Skeletal muscle satellite cell (primary cell): ENCODE measurements around the gene HTRA2.
A peak's percentile ranks its signal among the peaks of the same experiment; 100 is the strongest.

Experiments
- H3K27me3 ChIP-seq: 2 replicates; pipeline ENCODE4 v1.7.0; 2013; ENCODE audit warnings: low read length; ENCODE audit not compliant: control insufficient read depth, insufficient read depth
- H3K36me3 ChIP-seq: 2 replicates; pipeline ENCODE4 v1.7.0; 2013; ENCODE audit warnings: mild to moderate bottlenecking, control low read depth, low read length; ENCODE audit not compliant: insufficient read depth
- H3K4me1 ChIP-seq: 2 replicates; pipeline ENCODE4 v1.7.0; 2013; ENCODE audit warnings: low read length; ENCODE audit not compliant: control insufficient read depth, insufficient read depth
- H3K4me2 ChIP-seq: 2 replicates; pipeline ENCODE4 v1.7.0; 2013; ENCODE audit warnings: mild to moderate bottlenecking, low read length
- H3K4me3 ChIP-seq: 2 replicates; pipeline ENCODE4 v1.7.0; 2013; ENCODE audit warnings: low read length
- H3K9ac ChIP-seq: 2 replicates; pipeline ENCODE4 v1.7.0; 2013; ENCODE audit warnings: mild to moderate bottlenecking, low read depth, low read length, moderate library complexity
- H3K9me3 ChIP-seq: replicated peaks from 2 replicates; pipeline ENCODE4 v1.7.0; 2013; ENCODE audit warnings: mild to moderate bottlenecking, control low read depth, low read length

Gene HTRA2

GRCh38 chr2:74562126-74562775, 32.5 kb downstream of the HTRA2 start:
- H3K4me1 ChIP-seq: peaks cover 55% of the 10 kb centered on the region
- no peak overlapping the region for H3K4me2 ChIP-seq
- peaks cover 3% of the 10 kb centered on the region for H3K36me3 ChIP-seq
- H3K9me3 ChIP-seq: no peaks in the 10 kb centered on the region
- H3K4me3 ChIP-seq: no peak overlapping the region
- no peaks in the 10 kb centered on the region for H3K27me3 ChIP-seq
- no peak overlapping the region for H3K9ac ChIP-seq

GRCh38 chr2:74564222-74564621, 34.5 kb downstream of the HTRA2 start:
- Histone ChIP-seq H3K4me1 (peaks cover 74% of the 10 kb centered on the region), H3K4me3 (no peak overlapping the region), H3K4me2 (peak overlapping the region; percentile 58), H3K36me3 (no peaks in the 10 kb centered on the region), H3K9ac (peak overlapping the region; percentile 24), H3K27me3 (no peaks in the 10 kb centered on the region), H3K9me3 (no peaks in the 10 kb centered on the region)

- Histone ChIP-seq H3K9ac (peak overlapping the region; percentile 1), H3K4me3 (no peak overlapping the region), H3K27me3 (no peaks in the 10 kb centered on the region), H3K4me2 (peak overlapping the region; percentile 3), H3K36me3 (no peaks in the 10 kb centered on the region), H3K9me3 (no peaks in the 10 kb centered on the region), H3K4me1 (peaks cover 68% of the 10 kb centered on the region)
Measured at GRCh38 chr2:74566076-74566753, 36.5 kb downstream of the HTRA2 start.

GRCh38 chr2:74566754-74567085, 37.0 kb downstream of the HTRA2 start:
- Histone ChIP-seq H3K27me3 (no peaks in the 10 kb centered on the region), H3K4me3 (no peak overlapping the region), H3K9me3 (no peaks in the 10 kb centered on the region), H3K4me2 (peak overlapping the region; percentile 3), H3K9ac (no peak overlapping the region), H3K36me3 (no peaks in the 10 kb centered on the region), H3K4me1 (peaks cover 68% of the 10 kb centered on the region)

- Histone ChIP-seq H3K4me1 (peaks cover 58% of the 10 kb centered on the region), H3K4me2 (peak overlapping the region; percentile 72), H3K9ac (peak overlapping the region; percentile 75), H3K4me3 (peak overlapping the region; percentile 45), H3K36me3 (no peaks in the 10 kb centered on the region), H3K27me3 (no peaks in the 10 kb centered on the region), H3K9me3 (no peaks in the 10 kb centered on the region)
Measured at GRCh38 chr2:74567881-74568280, 38.1 kb downstream of the HTRA2 start.

GRCh38 chr2:74569686-74570085, 40.0 kb downstream of the HTRA2 start:
- Histone ChIP-seq H3K4me1 (peaks cover 57% of the 10 kb centered on the region), H3K36me3 (no peaks in the 10 kb centered on the region), H3K9me3 (no peaks in the 10 kb centered on the region), H3K27me3 (no peaks in the 10 kb centered on the region), H3K4me3 (no peak overlapping the region), H3K4me2 (no peak overlapping the region), H3K9ac (no peak overlapping the region)

- no peaks in the 10 kb centered on the region for H3K36me3 ChIP-seq
- no peaks in the 10 kb centered on the region for H3K9me3 ChIP-seq
- no peak overlapping the region for H3K4me2 ChIP-seq
- no peaks in the 10 kb centered on the region for H3K27me3 ChIP-seq
- H3K4me1 ChIP-seq: peaks cover 63% of the 10 kb centered on the region
- H3K9ac ChIP-seq: no peak overlapping the region
- H3K4me3 ChIP-seq: no peak overlapping the region
Measured at GRCh38 chr2:74571058-74571457, 41.3 kb downstream of the HTRA2 start.

GRCh38 chr2:74572178-74572925, 42.6 kb downstream of the HTRA2 start:
- Histone ChIP-seq H3K27me3 (no peaks in the 10 kb centered on the region), H3K9ac (no peak overlapping the region), H3K36me3 (no peaks in the 10 kb centered on the region), H3K4me1 (peaks cover 65% of the 10 kb centered on the region), H3K4me2 (no peak overlapping the region), H3K9me3 (no peaks in the 10 kb centered on the region), H3K4me3 (no peak overlapping the region)

GRCh38 chr2:74573747-74574562, 44.2 kb downstream of the HTRA2 start:
- H3K27me3 ChIP-seq: no peaks in the 10 kb centered on the region
- H3K36me3 ChIP-seq: no peaks in the 10 kb centered on the region
- H3K9me3 ChIP-seq: no peaks in the 10 kb centered on the region
- H3K4me1 ChIP-seq: peaks cover 56% of the 10 kb centered on the region
- peak overlapping the region; percentile 61 for H3K9ac ChIP-seq
- peak overlapping the region; percentile 36 for H3K4me3 ChIP-seq
- H3K4me2 ChIP-seq: peak overlapping the region; percentile 74

- Histone ChIP-seq H3K36me3 (no peaks in the 10 kb centered on the region), H3K4me1 (peaks cover 54% of the 10 kb centered on the region), H3K4me2 (no peak overlapping the region), H3K9me3 (no peaks in the 10 kb centered on the region), H3K27me3 (no peaks in the 10 kb centered on the region), H3K4me3 (no peak overlapping the region), H3K9ac (no peak overlapping the region)
Measured at GRCh38 chr2:74575320-74575719, 45.6 kb downstream of the HTRA2 start.

GRCh38 chr2:74576211-74576862, 46.6 kb downstream of the HTRA2 start:
- Histone ChIP-seq H3K27me3 (no peaks in the 10 kb centered on the region), H3K4me2 (peak overlapping the region; percentile 6), H3K4me3 (peak overlapping the region; percentile 9), H3K36me3 (no peaks in the 10 kb centered on the region), H3K9me3 (no peaks in the 10 kb centered on the region), H3K9ac (peak overlapping the region; percentile 17), H3K4me1 (peaks cover 50% of the 10 kb centered on the region)
